ENCODE results near the gene LRRC37A3.
"Not testable (repeated sequence)": the region's sequence is repeated elsewhere in the genome, so short reads cannot be mapped to it uniquely, and the experiment has no call there.

GRCh38 chr17:64814993-64815832 is 104.1 kb downstream of the LRRC37A3 start:
- TF ChIP-seq YY1 (IDR thresholded peaks at IDR 0.05; ENCODE audit: insufficient read depth, insufficient read length); ZNF274 (IDR thresholded peaks at IDR 0.05; ENCODE audit: low read depth, low read length): not testable (repeated sequence)
